ENCODE results near the gene LIPC. TPM values are rescaled to one million over a fixed set of nuclear protein-coding genes. Genes with fewer than 3 reads are reported as not detected.

Gene LIPC
- total and polyA plus RNA-seq, 2 of the 4 experiments (the other 2 are of a cell fraction), result 0.07 TPM; not detected in 1

DNA sequence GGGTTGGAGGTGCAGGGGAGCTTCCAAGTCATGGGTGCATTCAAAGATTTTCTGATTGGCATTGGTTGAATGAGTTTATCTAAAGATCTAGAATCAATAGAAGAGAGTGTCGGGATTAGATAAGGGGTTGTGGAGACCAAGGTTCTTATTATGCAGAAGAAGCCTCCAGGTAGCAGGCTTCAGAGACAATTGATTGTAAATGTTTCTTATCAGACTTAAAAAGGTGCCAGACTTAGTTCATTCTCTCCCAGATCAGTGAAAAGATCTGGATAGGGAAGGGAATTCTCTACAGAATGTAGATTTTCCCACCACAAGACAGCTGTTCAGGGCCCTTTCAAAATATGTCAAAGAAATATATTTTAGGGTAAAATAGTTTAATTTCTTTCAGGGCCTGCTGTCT is 129.5 kb downstream of the LIPC start:
- ATAC-seq (ENCODE audit: low read depth) (no peak), DNase-seq (no peak)
- in situ Hi-C loops (cut with MboI; ENCODE audit: low sequenced_read_pairs), result no loop called here
- H3K9ac ChIP-seq (ENCODE audit: low read depth, low read length), result no peak overlapping the region
- no TSS peak for BruUV-seq (replicated peaks)
- H3K36me3 ChIP-seq (ENCODE audit: control insufficient read depth, insufficient read depth, low read length), result no peaks in the 10 kb centered on the region
- H2BK5ac ChIP-seq (ENCODE audit: low read depth, low read length, poor library complexity, severe bottlenecking), result no peak overlapping the region
- no peak overlapping the region for H2AK9ac ChIP-seq (replicated peaks; ENCODE audit: low read depth, low read length, poor library complexity)
- H3K4me2 ChIP-seq (ENCODE audit: low read depth, low read length), result no peak overlapping the region
- no peak overlapping the region for H2AK5ac ChIP-seq (ENCODE audit: low read depth, low read length)
- H3K4me3 ChIP-seq (ENCODE audit: insufficient read depth, low read depth, low read length), result no peak overlapping the region
- H2BK20ac ChIP-seq (ENCODE audit: low read depth, low read length), result no peak overlapping the region
- H3K14ac ChIP-seq (replicated peaks; ENCODE audit: low read depth, low read length), result no peak overlapping the region
- H4K5ac ChIP-seq (ENCODE audit: low read depth, low read length), result no peak overlapping the region
- no peaks in the 10 kb centered on the region for H3K9me1 ChIP-seq (ENCODE audit: insufficient read depth, low read length)
- TF ChIP-seq, protein P1, sequence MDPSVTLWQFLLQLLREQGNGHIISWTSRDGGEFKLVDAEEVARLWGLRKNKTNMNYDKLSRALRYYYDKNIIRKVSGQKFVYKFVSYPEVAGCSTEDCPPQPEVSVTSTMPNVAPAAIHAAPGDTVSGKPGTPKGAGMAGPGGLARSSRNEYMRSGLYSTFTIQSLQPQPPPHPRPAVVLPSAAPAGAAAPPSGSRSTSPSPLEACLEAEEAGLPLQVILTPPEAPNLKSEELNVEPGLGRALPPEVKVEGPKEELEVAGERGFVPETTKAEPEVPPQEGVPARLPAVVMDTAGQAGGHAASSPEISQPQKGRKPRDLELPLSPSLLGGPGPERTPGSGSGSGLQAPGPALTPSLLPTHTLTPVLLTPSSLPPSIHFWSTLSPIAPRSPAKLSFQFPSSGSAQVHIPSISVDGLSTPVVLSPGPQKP (IDR thresholded peaks at IDR 0.05; ENCODE audit: borderline replicate concordance, low read depth, low read length), result no peak
- TF ChIP-seq RFX5 (IDR thresholded peaks at IDR 0.05; ENCODE audit: low read depth, low read length) (no peak), CHD1 (IDR thresholded peaks at IDR 0.05; ENCODE audit: low read depth, low read length) (no peak), USF2 (IDR thresholded peaks at IDR 0.05; ENCODE audit: low read depth, low read length) (no peak), BHLHE40 (IDR thresholded peaks at IDR 0.05; ENCODE audit: low read depth, low read length) (no peak), MAZ (IDR thresholded peaks at IDR 0.05; ENCODE audit: borderline replicate concordance, low read depth, low read length) (no peak)
- no peaks in the 10 kb centered on the region; the same call in 1 of the 2 replicates for H3K9me3 ChIP-seq (ENCODE audit: control insufficient read depth, insufficient read depth, low read length)
- H3K27me3 ChIP-seq (ENCODE audit: control insufficient read depth, insufficient read depth, low read length), result peaks cover 3% of the 10 kb centered on the region; the same call in 1 of the 2 replicates
- dilution Hi-C loops (cut with HindIII; ENCODE audit: low sequenced_read_pairs, unreplicated experiment), result no loop called here
- H4K91ac ChIP-seq (ENCODE audit: insufficient read depth, low read depth, low read length), result no peak overlapping the region
- no peak overlapping the region for H3K56ac ChIP-seq (ENCODE audit: extremely low read depth, insufficient read depth, low read length)
- H3K4me1 ChIP-seq (ENCODE audit: control insufficient read depth, insufficient read depth, low read length), result no peaks in the 10 kb centered on the region
- intact Hi-C loops (cut with micrococcal nuclease), result no loop called here
- H3K23ac ChIP-seq (ENCODE audit: low read depth, low read length), result no peak overlapping the region
- POLR2A ChIA-PET (ENCODE audit: unreplicated experiment), result no interaction called here
- no peak overlapping the region for H2AFZ ChIP-seq (replicated peaks; ENCODE audit: low read length, poor library complexity)
- H3K18ac ChIP-seq (ENCODE audit: low read depth, low read length), result no peak overlapping the region
- CTCF ChIA-PET, result no interaction called here
- no peak overlapping the region for H2BK120ac ChIP-seq (ENCODE audit: low read depth, low read length)
- H3K4ac ChIP-seq (ENCODE audit: low read depth, low read length), result no peak overlapping the region
- H4K8ac ChIP-seq (ENCODE audit: low read depth in 2 of 2, low read length in 2 of 2), result no peak overlapping the region
- no CpG with 5 or more reads among the region's 1 CpG for WGBS, 2 experiments (ENCODE audit: extremely low coverage in 2 of 2, insufficient read length in 1 of 2)
- no peak overlapping the region for H3K27ac ChIP-seq (ENCODE audit: insufficient read depth, low read length)
- H4K20me1 ChIP-seq (ENCODE audit: insufficient read depth, low read length), result no peaks in the 10 kb centered on the region
- no peaks in the 10 kb centered on the region for H3K79me1 ChIP-seq (ENCODE audit: low read depth in 1 of 2, low read length in 2 of 2)
- H2BK15ac ChIP-seq (ENCODE audit: low read depth, low read length), result no peak overlapping the region

Measured in IMR-90 (cell line).